Measurements from ENCODE around the gene KCNK1.

GRCh38 chr1:233572896-233573295, 41.0 kb upstream of the KCNK1 start:
- TF ChIP-seq CTCF (IDR thresholded peaks at IDR 0.05; ENCODE audit: insufficient read depth, low read length) (no peak), POLR2AphosphoS5 (IDR thresholded peaks at IDR 0.05; ENCODE audit: low read depth) (no peak), REST (IDR thresholded peaks at IDR 0.05; ENCODE audit: insufficient replicate concordance, low read depth) (no peak)

Measured in HL-60 (cell line).